A549 (cell line): ENCODE data around the gene CCNI. TPM values are rescaled to one million over a fixed set of nuclear protein-coding genes. Genes with fewer than 3 reads are reported as not detected.

Experiments
- ATAC-seq, 2 experiments: fragments of 200-7000 bp in 1 of 2; fragments of >200 bp in 1 of 2; cut with Nextera tagmentation in 1 of 2; cut with Tn5 transposase in 1 of 2; 3 replicates each; pipeline versions ENCODE4 v1.8.0 to v1.9.1; 2018 to 2020; ENCODE audit warnings: mild to moderate bottlenecking in 1 of 2, moderate library complexity in 1 of 2
- CTCF ChIA-PET: fragments of 300-600 bp; sonication (Branson Sonifier 250); formaldehyde crosslinking; extraction: SDS; loops from one replicate; lab custom pipeline; 2021; ENCODE audit warnings: antibody characterized with exemption, inconsistent platforms; lab: Yijun Ruan, JAX
- POLR2A ChIA-PET: fragments of 350-600 bp; formaldehyde crosslinking; extraction: SDS; loops from one replicate; lab custom pipeline; 2021; ENCODE audit warnings: antibody characterized with exemption, inconsistent platforms; lab: Yijun Ruan, JAX
- DNase-seq, 2 experiments: peaks; one replicate each; pipeline versions ENCODE4 v3.0.0 to v3.0.0-alpha.2; 2011 to 2016; ENCODE audit warnings: low read depth in 1 of 2, low spot score in 1 of 2
- FAIRE-seq: peaks from 2 replicates; lab custom pipeline; 2011; peaks lifted over from hg19 to GRCh38; lab: Jason Lieb, UNC
- H3K27ac ChIP-seq, 2 experiments: fragments of >200 bp; sonication (Bioruptor Twin); formaldehyde crosslinking; 3 replicates each; pipeline ENCODE4 v1.5.1; 2016 to 2017
- H3K4me1 ChIP-seq: fragments of >200 bp; sonication (Bioruptor Twin); formaldehyde crosslinking; 3 replicates; pipeline ENCODE4 v1.6.1; 2016
- H3K4me2 ChIP-seq: fragments of >200 bp; sonication (Bioruptor Twin); formaldehyde crosslinking; 3 replicates; pipeline ENCODE4 v1.6.1; 2016
- H3K4me3 ChIP-seq: fragments of >200 bp; sonication (Bioruptor Twin); formaldehyde crosslinking; 3 replicates; pipeline ENCODE4 v1.5.1; 2016
- H3K9me3 ChIP-seq: fragments of >200 bp; sonication (Bioruptor Twin); formaldehyde crosslinking; 3 replicates; pipeline ENCODE4 v1.6.1; 2016
- ATOH8 ChIP-seq: fragments of 250-450 bp; sonication (Bioruptor Pico); IDR thresholded peaks from 2 replicates; pipeline ENCODE4 v1.5.0; 2020; ENCODE audit warnings: low read depth, mild to moderate bottlenecking, moderate library complexity
- CBX2 ChIP-seq: fragments of 200-600 bp; sonication (generic); IDR thresholded peaks from 2 replicates; pipeline ENCODE4 v1.6.1; 2016; ENCODE audit warnings: low read depth, mild to moderate bottlenecking, borderline replicate concordance
- HEYL ChIP-seq: fragments of 250-450 bp; sonication (Bioruptor Pico); IDR thresholded peaks from 2 replicates; pipeline ENCODE4 v1.8.0; 2021; ENCODE audit warnings: mild to moderate bottlenecking, moderate library complexity
- JUNB ChIP-seq: fragments of >200 bp; sonication (Bioruptor Twin); formaldehyde crosslinking; IDR thresholded peaks from 2 replicates; pipeline ENCODE4 v1.6.1; 2016
- MYC ChIP-seq: IDR thresholded peaks from 2 replicates; pipeline ENCODE4 v1.6.1; 2012; ENCODE audit warnings: mild to moderate bottlenecking, inconsistent platforms, low read length, improper control_type of control experiment, borderline replicate concordance
- NPAS2 ChIP-seq: fragments of 250-450 bp; sonication (Bioruptor Pico); IDR thresholded peaks from 2 replicates; pipeline ENCODE4 v1.8.0; 2022; ENCODE audit warnings: mild to moderate bottlenecking, moderate library complexity, borderline replicate concordance
- NR3C1 ChIP-seq: fragments of >200 bp; sonication (Bioruptor Twin); formaldehyde crosslinking; IDR thresholded peaks from 3 replicates; pipeline ENCODE4 v1.6.1; 2017
- PBX3 ChIP-seq: IDR thresholded peaks from 2 replicates; pipeline ENCODE4 v1.6.1; 2012
- POLR2AphosphoS2 ChIP-seq: conservative IDR thresholded peaks from 2 replicates; pipeline ENCODE4 v1.6.1; 2012; ENCODE audit warnings: low read length, improper control_type of control experiment, inconsistent platforms
- REST ChIP-seq: fragments of 200-600 bp; sonication (generic); IDR thresholded peaks from 2 replicates; pipeline ENCODE4 v1.6.1; 2016; ENCODE audit warnings: antibody characterized with exemption, mild to moderate bottlenecking, moderate library complexity
- RFX5 ChIP-seq: fragments of 450-650 bp; IDR thresholded peaks from 2 replicates; pipeline ENCODE4 v1.7.1; 2014; ENCODE audit warnings: antibody characterized with exemption, mild to moderate bottlenecking, moderate library complexity
- RNF2 ChIP-seq: fragments of 200-600 bp; sonication (generic); IDR thresholded peaks from 2 replicates; pipeline ENCODE4 v1.6.1; 2016; ENCODE audit warnings: low read depth, mild to moderate bottlenecking, antibody characterized with exemption, moderate library complexity, borderline replicate concordance
- ZFP36 ChIP-seq: fragments of 450-650 bp; IDR thresholded peaks from 2 replicates; pipeline ENCODE4 v1.6.1; 2014; ENCODE audit warnings: borderline replicate concordance; ENCODE audit not compliant: partially characterized antibody
- WGBS: methylation state at CpG from one replicate; pipeline ENCODE4 v1.1.6; 2017; ENCODE audit errors: missing lambda C conversion rate; 5-methylcytosine and 5-hydroxymethylcytosine counted together
- polyA plus RNA-seq, 4 experiments: library from polyadenylated mRNA; depleted of rRNA in 3 of 4; stranded (reverse); fragments of >200 nt; fragmentation: RNase III in 1 of 4; extraction: RNeasy Plus Mini Kit Qiagen cat#74134 plus additional on column Dnase treatment in 1 of 4; gene quantifications; 2 replicates in 3 of 4; 3 replicates in 1 of 4; pipeline ENCODE4 v1.2.3, GENCODE V29; 2011 to 2017

Gene CCNI
- polyA plus RNA-seq, 2 of the 4 experiments (the other 2 are of a cell fraction) = 73.8 to 117 TPM

GRCh38 chr4:77010841-77011354, 64.9 kb downstream of the CCNI start:
- CTCF ChIA-PET = interaction anchor here (0.7 kb wide), 1 partner anchor 119 kb away, joined by 3 read pairs; no protein-coding TSS in a partner anchor
- Histone ChIP-seq H3K4me1 (no peaks in the 10 kb centered on the region), H3K4me2 (no peak overlapping the region), H3K9me3 (no peaks in the 10 kb centered on the region), H3K4me3 (no peak overlapping the region), H3K27ac (no peak overlapping the region)
- WGBS = 95% methylated on average over 3 of the region's 3 CpGs
- DNase-seq (no peak), ATAC-seq (no peak), FAIRE-seq (no peak)
- no peak for TF ChIP-seq RNF2
- TF ChIP-seq HEYL = no peak
- POLR2A ChIA-PET = no interaction called here

- Histone ChIP-seq H3K4me3 (no peak overlapping the region), H3K9me3 (no peaks in the 10 kb centered on the region), H3K4me1 (no peaks in the 10 kb centered on the region), H3K4me2 (no peak overlapping the region), H3K27ac (no peak overlapping the region)
- ATAC-seq = no peak
- no peak for DNase-seq
- CTCF ChIA-PET = interaction anchor here (1.4 kb wide), 1 partner anchor 9 kb away, joined by 3 read pairs; no protein-coding TSS in a partner anchor
- POLR2A ChIA-PET = no interaction called here
- TF ChIP-seq JUNB (no peak), REST (no peak), HEYL (no peak), RFX5 (no peak), ZFP36 (no peak), PBX3 (no peak), ATOH8 (CRISPR knock-in tag) (no peak), MYC (no peak)
- FAIRE-seq = no peak
These were observed 66.2 kb downstream of the CCNI start for GRCh38 chr4:77009511-77010115.

GRCh38 chr4:77007358-77008230, 68.2 kb downstream of the CCNI start:
- DNase-seq (no peak), FAIRE-seq (no peak), ATAC-seq (no peak)
- H3K27ac ChIP-seq = no peak overlapping the region
- ChIA-PET CTCF (no interaction called here), POLR2A (no interaction called here)
- H3K4me1 ChIP-seq = no peaks in the 10 kb centered on the region
- no peak overlapping the region for H3K4me3 ChIP-seq
- H3K9me3 ChIP-seq = no peaks in the 10 kb centered on the region
- no peak overlapping the region for H3K4me2 ChIP-seq
- no peak for TF ChIP-seq POLR2AphosphoS2
- TF ChIP-seq NR3C1 = no peak
- no peak for TF ChIP-seq CBX2
- TF ChIP-seq NPAS2 (CRISPR knock-in tag) = no peak
- TF ChIP-seq PBX3 = no peak
- WGBS = 78% methylated on average over 1 of the region's 1 CpG
